Loucy (cell line): ENCODE results near the gene TMEM131.

ENCODE experiments used
- EZH2phosphoT487 ChIP-seq: fragments of 200-600 bp; IDR thresholded peaks from 2 replicates; pipeline ENCODE4 v1.6.1; 2018; ENCODE audit warnings: antibody characterized with exemption, mild to moderate bottlenecking, moderate library complexity, borderline replicate concordance
- TF ChIP-seq, protein P1 (sequence below): fragments of 200-600 bp; sonication (generic); conservative IDR thresholded peaks from 2 replicates; pipeline ENCODE4 v1.5.1; 2014; ENCODE audit warnings: mild to moderate bottlenecking, antibody characterized with exemption, low read length

DNA sequence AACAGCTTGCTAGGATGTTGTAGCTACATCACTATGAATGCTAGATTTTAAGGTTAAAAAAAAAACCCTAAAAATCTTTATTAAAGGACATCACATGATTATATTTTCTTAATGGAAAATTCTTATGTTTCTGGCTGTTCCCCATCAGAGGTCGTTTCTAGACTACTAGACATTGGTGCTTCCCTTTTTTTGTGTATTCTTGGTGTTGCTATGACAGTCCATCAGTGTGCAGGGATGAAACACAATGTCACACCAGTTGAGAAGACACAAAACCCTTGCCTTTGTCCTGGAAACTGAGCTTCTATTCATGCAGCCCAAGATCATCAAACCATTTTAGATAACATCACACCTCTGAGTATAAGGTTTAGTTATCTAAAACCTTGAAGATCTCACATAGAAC is 19.9 kb upstream of the TMEM131 start:
- TF ChIP-seq, protein P1, sequence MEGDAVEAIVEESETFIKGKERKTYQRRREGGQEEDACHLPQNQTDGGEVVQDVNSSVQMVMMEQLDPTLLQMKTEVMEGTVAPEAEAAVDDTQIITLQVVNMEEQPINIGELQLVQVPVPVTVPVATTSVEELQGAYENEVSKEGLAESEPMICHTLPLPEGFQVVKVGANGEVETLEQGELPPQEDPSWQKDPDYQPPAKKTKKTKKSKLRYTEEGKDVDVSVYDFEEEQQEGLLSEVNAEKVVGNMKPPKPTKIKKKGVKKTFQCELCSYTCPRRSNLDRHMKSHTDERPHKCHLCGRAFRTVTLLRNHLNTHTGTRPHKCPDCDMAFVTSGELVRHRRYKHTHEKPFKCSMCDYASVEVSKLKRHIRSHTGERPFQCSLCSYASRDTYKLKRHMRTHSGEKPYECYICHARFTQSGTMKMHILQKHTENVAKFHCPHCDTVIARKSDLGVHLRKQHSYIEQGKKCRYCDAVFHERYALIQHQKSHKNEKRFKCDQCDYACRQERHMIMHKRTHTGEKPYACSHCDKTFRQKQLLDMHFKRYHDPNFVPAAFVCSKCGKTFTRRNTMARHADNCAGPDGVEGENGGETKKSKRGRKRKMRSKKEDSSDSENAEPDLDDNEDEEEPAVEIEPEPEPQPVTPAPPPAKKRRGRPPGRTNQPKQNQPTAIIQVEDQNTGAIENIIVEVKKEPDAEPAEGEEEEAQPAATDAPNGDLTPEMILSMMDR: no peak
- no peak for TF ChIP-seq EZH2phosphoT487
